Erythroblast (primary cell): Measurements from ENCODE around the gene CEBPG.

Experiments used
- GATA1 ChIP-seq: IDR thresholded peaks from 2 replicates; pipeline ENCODE4 v1.6.1; 2011; ENCODE audit warnings: low read depth, mild to moderate bottlenecking, control low read depth, low read length, moderate library complexity
- POLR2A ChIP-seq: IDR thresholded peaks from 2 replicates; pipeline ENCODE4 v1.6.1; 2011; ENCODE audit warnings: mild to moderate bottlenecking, low read length

GRCh38 chr19:33399745-33400681 is 26.5 kb downstream of the CEBPG start:
- no peak for TF ChIP-seq POLR2A
- TF ChIP-seq GATA1 = no peak
